Measurements from ENCODE around the gene APRT. TPM values are rescaled to one million over a fixed set of nuclear protein-coding genes. Genes with fewer than 3 reads are reported as not detected.
A peak's percentile ranks its signal among the peaks of the same experiment; 100 is the strongest.

APRT gene
- total and polyA plus RNA-seq, 9 donors: 12.7 to 150 (median 74.1) TPM

- H3K27me3 ChIP-seq: no peaks in the 10 kb centered on the region
- intact Hi-C loops (cut with DNase I): loop anchor here in 2 of 4 donors (5.0 kb wide), 2 partner anchors 37 to 42 kb away; partner anchors contain the start of gene APRT (in 1 of the 2)
- peaks cover 5% of the 10 kb centered on the region for H3K4me1 ChIP-seq (ENCODE audit: insufficient read depth)
- H3K9me3 ChIP-seq: no peaks in the 10 kb centered on the region
- H3K36me3 ChIP-seq: no peaks in the 10 kb centered on the region
- peak in 1 of 5 donors; percentile 34 for DNase-seq
- TF ChIP-seq, protein P1, sequence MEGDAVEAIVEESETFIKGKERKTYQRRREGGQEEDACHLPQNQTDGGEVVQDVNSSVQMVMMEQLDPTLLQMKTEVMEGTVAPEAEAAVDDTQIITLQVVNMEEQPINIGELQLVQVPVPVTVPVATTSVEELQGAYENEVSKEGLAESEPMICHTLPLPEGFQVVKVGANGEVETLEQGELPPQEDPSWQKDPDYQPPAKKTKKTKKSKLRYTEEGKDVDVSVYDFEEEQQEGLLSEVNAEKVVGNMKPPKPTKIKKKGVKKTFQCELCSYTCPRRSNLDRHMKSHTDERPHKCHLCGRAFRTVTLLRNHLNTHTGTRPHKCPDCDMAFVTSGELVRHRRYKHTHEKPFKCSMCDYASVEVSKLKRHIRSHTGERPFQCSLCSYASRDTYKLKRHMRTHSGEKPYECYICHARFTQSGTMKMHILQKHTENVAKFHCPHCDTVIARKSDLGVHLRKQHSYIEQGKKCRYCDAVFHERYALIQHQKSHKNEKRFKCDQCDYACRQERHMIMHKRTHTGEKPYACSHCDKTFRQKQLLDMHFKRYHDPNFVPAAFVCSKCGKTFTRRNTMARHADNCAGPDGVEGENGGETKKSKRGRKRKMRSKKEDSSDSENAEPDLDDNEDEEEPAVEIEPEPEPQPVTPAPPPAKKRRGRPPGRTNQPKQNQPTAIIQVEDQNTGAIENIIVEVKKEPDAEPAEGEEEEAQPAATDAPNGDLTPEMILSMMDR (IDR thresholded peaks at IDR 0.05): no peak
- TF ChIP-seq EP300 (IDR thresholded peaks at IDR 0.05) (no peak), POLR2A (IDR thresholded peaks at IDR 0.05) (no peak)
- 70 to 79% (median 74%) methylated on average over 19 to 20 of the region's 20 CpGs for WGBS, 3 donors
- H3K4me3 ChIP-seq: no peak overlapping the region
- no peak overlapping the region for H3K27ac ChIP-seq
Observed at GRCh38 chr16:88854306-88855111, 42.8 kb upstream of the APRT start.

- 76 to 82% (median 81%) methylated on average over 17 of the region's 17 CpGs for WGBS, 3 donors
- intact Hi-C loops (cut with DNase I): no loop called here
- Histone ChIP-seq H3K36me3 (no peaks in the 10 kb centered on the region), H3K9me3 (no peaks in the 10 kb centered on the region), H3K27me3 (no peaks in the 10 kb centered on the region), H3K4me3 (no peak overlapping the region), H3K4me1 (ENCODE audit: insufficient read depth) (peaks cover 5% of the 10 kb centered on the region), H3K27ac (no peak overlapping the region)
- no peak for DNase-seq
- TF ChIP-seq EP300 (IDR thresholded peaks at IDR 0.05): no peak
- TF ChIP-seq, protein P1 (IDR thresholded peaks at IDR 0.05): no peak
- no peak for TF ChIP-seq POLR2A (IDR thresholded peaks at IDR 0.05)
Observed at GRCh38 chr16:88853325-88853941, 41.7 kb upstream of the APRT start.

- no peak overlapping the region for H3K27ac ChIP-seq
- DNase-seq: no peak
- peaks cover 2% of the 10 kb centered on the region for H3K4me1 ChIP-seq (ENCODE audit: insufficient read depth)
- no peaks in the 10 kb centered on the region for H3K27me3 ChIP-seq
- TF ChIP-seq, protein P1 (IDR thresholded peaks at IDR 0.05): no peak
- no peak for TF ChIP-seq POLR2A (IDR thresholded peaks at IDR 0.05)
- TF ChIP-seq EP300 (IDR thresholded peaks at IDR 0.05): no peak
- intact Hi-C loops (cut with DNase I): no loop called here
- no peaks in the 10 kb centered on the region for H3K36me3 ChIP-seq
- H3K9me3 ChIP-seq: no peaks in the 10 kb centered on the region
- no peak overlapping the region for H3K4me3 ChIP-seq
- 90 to 95% (median 94%) methylated on average over 19 of the region's 19 CpGs for WGBS, 3 donors
Observed at GRCh38 chr16:88851616-88852015, 39.9 kb upstream of the APRT start.

DNA sequence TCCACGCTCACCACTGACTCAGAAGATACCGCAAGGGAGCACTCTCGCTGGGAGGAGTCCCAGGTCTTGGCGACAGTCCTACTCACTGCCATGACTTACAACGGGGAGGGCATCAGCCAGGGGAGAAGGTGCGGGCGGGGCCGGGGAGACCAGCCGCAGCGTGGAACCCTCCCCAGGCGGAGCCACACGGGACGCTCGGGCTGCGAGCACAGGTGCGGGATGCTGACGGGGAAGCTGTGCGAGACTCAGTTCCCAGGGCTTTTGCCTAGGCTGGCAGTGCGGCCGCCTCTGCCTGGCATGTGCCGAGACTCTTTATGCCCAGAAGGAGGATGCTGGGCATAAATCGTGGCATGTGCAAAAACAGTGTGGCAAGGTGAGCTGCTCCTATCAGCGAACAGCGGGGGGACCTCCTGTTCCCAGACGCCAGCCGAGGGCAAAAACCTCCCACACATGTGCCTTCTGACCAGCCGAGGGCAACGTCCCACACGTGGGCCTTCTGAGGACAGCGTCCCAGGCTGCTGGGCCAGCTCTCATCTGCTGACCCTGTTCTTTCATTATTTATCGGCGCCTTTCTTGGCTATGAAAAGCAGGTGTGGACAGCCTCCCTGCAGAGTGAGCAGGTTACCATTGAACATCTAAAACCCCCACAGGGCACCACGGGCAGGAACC, 38.9 kb upstream of the APRT start:
- Histone ChIP-seq H3K36me3 (no peaks in the 10 kb centered on the region), H3K27ac (no peak overlapping the region), H3K4me3 (no peak overlapping the region), H3K4me1 (ENCODE audit: insufficient read depth) (no peaks in the 10 kb centered on the region), H3K9me3 (no peaks in the 10 kb centered on the region), H3K27me3 (no peaks in the 10 kb centered on the region)
- intact Hi-C loops (cut with DNase I): no loop called here
- DNase-seq: no peak
- TF ChIP-seq POLR2A (IDR thresholded peaks at IDR 0.05) (no peak), EP300 (IDR thresholded peaks at IDR 0.05) (no peak)
- TF ChIP-seq, protein P1 (IDR thresholded peaks at IDR 0.05): no peak
- WGBS, 3 donors: 89 to 92% (median 92%) methylated on average over 33 of the region's 33 CpGs
